NCI-H774 (cell line): Measurements from ENCODE around the gene USP21.

Source experiments
- DNase-seq: peaks from one replicate; lab custom pipeline; 2025; lab: John Stamatoyannopoulos, UW

The USP21 gene

GRCh38 chr1:161171191-161171590 lies 11.9 kb downstream of the USP21 start:
- no peak for DNase-seq

- DNase-seq, result no peak
Observed at GRCh38 chr1:161171696-161172095, 12.4 kb downstream of the USP21 start.

GRCh38 chr1:161172349-161172748 lies 13.0 kb downstream of the USP21 start:
- no peak for DNase-seq

DNA sequence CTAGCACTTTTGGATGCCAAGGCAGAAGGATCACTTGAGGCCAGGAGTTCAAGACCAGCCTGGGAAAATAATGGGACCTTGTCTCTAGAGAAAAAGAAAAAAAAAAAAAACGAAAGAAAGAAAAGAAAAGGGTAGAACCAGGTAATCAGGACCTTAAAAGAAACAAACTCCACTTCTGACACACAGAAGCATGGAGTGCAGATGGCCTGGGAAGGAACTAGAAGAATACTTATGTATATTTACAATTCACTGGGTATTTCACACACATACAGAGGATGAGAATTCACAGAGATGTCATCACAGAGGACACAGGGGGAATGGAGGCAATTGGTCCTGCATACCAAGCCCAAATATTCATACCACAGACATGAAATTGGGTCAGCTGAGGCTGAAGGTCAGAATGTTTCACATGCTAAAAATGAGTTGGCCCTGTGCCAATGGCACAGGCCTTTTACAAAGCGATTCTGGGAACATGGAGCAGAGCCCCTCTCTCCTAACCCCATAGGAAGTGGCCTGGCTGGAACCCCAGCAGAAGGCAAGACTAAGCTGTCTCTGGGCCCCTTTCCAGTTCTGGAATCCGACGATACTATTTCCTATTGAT lies 13.6 kb downstream of the USP21 start:
- no peak for DNase-seq

DNA sequence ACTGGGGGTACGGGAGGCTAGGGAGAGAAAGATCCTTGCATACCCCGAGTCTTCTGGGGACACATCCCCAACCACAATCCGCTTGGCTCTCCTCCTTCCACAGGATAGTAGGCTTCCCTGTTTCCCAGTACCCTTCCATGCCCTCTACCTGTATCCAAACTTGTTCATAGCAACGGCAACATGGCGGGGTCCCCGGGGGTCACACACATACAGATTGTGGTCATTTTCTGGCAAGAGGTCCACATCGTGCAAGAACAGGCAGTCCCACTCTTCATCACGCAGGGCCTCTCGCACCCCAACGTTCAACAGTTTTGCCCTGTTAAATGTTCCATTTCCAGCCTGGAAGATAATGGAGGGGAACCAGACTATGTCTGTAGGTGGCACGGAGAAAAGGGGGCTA lies 14.4 kb downstream of the USP21 start:
- no peak for DNase-seq

GRCh38 chr1:161174911-161175310 lies 15.6 kb downstream of the USP21 start:
- no peak for DNase-seq

DNA sequence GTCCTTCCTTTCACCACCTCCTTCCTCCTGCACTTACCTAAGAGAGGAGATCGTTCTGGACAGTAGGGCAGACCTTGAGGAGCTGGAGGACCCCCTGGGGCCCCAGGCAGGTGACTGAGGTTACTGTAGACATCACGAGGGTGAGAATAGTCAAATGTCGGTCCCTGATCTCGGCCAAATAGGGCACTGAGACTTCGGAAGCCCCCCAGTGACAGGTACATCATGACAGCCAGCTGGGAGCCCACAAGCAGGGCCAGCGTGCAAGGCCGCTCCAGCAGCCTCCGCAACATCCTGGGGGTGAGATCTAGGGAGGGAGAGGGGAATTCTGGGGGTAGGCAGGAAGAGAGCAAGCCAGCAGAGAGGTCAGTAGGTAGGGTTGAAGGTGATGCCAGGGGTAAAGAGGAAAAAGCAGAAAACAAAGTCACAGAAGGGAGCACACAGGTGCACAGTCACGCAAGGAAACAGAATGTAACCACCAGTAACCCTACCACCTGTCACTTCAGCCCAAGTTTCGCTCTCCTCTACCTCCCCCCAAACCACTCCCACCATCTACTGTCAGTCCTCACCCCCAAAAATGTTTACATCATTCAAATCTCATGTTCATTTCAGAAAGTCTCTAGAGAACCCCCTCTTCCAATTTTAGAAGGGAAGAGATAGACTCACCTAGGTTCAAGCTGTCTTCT lies 16.6 kb downstream of the USP21 start:
- no peak for DNase-seq

- no peak for DNase-seq
Observed at GRCh38 chr1:161176468-161177111, 17.3 kb downstream of the USP21 start.

GRCh38 chr1:161177112-161177935 lies 18.0 kb downstream of the USP21 start, which contains the start of gene B4GALT3:
B4GALT3 (minus strand) TSS chr1:161177507; CDS start chr1:161176060, 1,447 bp downstream.
- peak; percentile 85 for DNase-seq

DNA sequence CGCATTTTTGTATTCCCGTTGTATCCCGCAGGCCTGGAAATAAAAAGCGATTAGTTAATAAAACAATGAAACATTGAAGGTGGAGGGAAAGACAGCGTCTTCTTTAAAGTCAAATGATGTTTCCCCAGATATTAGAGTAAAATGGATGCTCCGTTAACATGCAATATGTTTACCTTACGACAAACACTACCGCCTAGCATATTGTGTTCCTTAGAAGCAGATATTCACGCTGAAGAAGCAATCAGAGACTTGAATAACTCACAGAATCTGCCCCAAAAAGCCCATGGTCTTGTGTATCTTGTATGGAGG lies 18.6 kb downstream of the USP21 start:
- no peak for DNase-seq

GRCh38 chr1:161179698-161180097 lies 20.4 kb downstream of the USP21 start:
- no peak for DNase-seq

DNA sequence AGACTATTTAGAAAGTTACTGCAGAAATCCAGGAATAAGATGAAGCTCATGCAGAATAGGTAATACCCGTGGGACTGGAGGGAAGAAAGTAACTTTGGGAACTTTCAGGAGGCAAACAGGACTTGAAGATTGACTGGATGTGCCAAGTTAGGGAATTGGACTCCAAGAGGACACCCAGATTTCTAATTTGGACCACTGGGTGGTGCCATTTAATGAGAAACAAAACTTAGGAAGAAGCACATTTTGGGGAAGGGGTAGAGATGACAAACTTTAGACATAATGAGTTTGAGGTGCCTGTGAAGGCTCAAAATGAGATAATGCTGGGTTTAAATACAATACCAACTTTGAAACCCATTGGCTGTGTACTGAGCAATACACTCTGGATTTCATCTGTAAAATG lies 21.3 kb downstream of the USP21 start:
- DNase-seq, result no peak

DNA sequence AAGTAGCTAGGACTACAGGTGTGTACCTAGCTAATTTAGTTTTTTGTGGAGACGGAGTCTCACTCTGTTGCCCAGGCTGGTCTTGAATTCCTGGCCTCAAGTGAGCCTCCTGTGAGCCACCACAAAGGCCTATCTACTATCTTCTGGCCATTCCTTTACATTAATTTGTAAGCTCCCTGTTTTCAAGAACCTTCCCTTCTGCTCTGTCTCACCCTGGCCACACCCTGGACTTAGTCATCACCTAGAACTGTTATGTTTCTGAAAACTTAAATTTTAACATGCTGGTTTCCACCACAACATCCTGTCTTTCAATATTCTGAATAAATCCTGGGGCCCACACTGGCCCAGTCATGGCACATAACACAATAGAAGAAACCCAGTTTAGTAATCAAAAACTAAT lies 22.9 kb downstream of the USP21 start:
- no peak for DNase-seq

- DNase-seq, result no peak
Observed at GRCh38 chr1:161185282-161185682, 26.0 kb downstream of the USP21 start.

DNA sequence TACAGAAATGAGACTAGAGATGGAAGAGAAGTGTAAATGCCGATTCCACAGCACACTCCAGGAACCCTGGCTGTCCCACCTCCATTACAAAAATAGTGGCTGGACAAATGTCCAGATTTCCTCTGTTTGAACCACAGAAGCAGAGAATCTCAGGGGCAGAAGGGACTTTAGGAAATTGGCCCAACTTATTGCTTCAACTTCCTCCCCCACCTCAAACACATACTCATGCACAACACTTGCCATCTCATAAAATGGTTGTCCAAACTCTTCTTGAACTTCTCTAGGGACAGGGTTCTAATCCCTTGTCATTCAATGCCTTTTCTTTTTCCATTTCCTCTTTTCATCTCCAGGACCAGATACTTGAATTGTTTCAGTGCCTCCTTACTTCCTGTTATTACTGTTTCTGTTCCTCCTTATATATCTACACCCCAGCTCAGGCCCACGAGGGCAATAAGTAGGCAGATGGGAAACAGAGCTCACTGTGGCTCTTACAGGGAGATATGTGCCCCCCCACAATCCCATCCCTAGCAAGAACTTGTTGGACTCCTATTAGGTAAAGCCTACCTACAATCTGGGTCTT lies 26.5 kb downstream of the USP21 start:
- DNase-seq, result no peak

- no peak for DNase-seq
Observed at GRCh38 chr1:161187311-161187710, 28.0 kb downstream of the USP21 start.

DNA sequence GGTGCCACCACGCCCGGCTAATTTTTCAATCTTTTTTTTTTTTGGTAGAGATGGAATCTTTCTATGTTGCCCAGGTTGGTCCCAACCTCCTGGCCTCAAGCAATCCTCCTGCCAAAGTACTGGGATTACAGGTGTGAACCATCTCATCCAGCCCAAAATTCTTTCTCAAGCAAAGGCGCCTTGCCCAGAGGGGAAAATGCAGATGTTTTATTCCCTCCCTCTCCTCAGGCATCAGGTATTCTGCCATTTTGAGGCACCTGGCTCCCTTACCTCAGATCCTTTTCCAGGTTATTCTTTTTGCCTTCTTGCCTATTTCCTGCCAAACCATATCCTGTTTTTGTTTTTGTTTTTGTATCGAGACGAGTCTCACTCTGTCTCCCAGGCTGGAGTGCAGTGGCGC lies 29.1 kb downstream of the USP21 start:
- no peak for DNase-seq

GRCh38 chr1:161189036-161189435 lies 29.7 kb downstream of the USP21 start:
- no peak for DNase-seq

DNA sequence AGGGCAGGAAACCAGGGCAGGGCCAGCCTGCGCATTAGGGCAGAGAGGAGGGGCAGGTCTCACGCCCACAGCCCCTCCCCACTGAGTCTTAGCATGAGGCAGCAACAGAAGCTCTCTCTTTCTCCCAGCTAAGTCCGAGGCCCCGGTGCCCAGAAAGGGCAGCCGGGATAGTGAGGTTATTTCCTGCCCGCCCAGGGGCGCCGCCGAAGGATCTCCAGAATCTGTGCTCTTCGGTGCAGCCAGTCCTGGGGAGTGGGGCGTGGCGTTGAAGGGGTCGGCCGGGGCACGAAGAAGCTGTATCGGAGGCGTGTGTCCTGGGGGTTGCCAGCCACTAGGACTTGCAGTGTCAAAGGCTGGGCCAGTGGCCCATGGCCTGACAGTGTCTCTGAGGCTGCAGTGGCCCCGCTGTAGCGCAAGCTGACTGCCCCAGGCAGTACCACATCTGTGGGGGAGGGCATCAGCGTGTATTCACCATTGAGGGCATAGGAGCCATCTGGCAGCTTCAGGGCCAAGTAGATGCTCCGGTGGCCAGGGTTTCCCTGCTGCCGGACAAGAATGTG lies 31.7 kb downstream of the USP21 start:
- no peak for DNase-seq

DNA sequence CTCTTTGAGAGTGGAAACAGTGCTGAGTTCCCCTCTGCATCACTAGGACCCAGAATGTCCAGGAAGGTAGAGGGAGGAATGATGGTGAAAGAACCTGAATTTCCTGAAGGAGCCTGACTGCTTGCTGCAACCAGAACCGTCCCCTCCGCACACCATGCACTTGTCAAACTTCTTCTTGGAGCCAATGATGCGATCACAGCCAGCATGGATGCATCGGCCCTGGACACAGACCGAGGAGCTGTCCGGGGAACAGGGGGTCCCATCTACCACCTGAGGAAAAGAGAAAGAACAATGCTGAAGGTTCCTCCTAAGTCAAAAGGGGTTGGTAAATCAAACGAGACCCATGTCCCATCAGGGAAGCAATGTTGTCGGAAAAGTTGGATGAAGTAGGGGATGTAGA lies 32.7 kb downstream of the USP21 start:
- DNase-seq, result no peak

DNA sequence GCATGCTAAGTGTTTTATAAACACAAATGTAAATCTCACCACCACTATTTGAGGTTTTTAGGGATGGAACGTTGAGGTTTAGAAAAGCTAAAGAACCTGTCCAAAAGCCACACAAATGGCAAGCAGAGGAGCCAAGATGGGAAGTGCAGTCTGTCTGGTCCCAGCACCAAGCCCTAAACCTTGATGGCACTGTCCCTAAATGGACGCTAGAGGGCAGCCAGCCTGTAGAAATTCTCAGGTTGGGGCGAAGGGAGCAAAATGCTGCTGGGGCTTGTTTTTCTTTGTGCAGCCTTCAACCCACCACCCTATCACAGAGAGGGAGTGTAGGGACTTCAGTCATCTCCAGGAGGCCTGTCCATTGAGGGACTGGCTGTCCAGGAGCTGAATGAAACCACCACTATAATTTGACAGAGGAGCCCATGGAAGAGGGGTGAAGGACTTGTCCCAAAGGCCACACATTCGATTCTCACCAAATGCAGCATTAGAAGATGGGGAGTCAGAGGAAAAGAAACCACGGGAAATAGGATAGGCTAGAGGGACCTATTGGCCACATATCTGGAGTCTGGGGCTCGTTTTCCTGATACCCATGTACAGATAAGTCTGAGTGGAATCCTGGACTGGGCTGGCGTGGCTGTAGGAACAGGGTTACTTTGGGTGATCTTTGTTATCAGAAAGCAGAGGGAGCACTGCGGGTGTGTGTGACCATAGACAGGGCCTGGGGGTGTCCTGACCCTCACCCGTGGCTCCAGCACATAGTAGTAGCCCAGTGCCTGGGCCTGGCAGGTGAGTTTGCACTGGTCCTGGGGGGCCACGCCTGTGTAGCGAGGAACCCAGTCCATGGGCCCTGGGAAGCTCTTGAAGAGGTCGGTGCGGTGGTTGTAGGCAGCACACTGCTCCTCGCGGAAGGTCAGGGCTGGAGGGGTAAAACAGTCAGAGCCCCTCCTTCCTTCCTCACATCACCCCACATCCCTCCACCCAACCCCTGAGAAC lies 33.5 kb downstream of the USP21 start:
- peak; percentile 35 for DNase-seq
